Activated CD8-positive, alpha-beta T cell treated with anti-CD3 and anti-CD28 coated beads for 36 hours (primary cell): ENCODE data around the gene SNPH. TPM values are rescaled to one million over a fixed set of nuclear protein-coding genes. Genes with fewer than 3 reads are reported as not detected.

Experiments used
- ATAC-seq: fragments of 200-7000 bp; cut with Tn5 transposase; one replicate; pipeline ENCODE4 v1.10.0; 2021; ENCODE audit warnings: mild to moderate bottlenecking, moderate library complexity
- CTCF ChIA-PET: fragments of 350-600 bp; sonication (Branson Sonifier 250); formaldehyde crosslinking; loops from one replicate; lab custom pipeline; 2021; ENCODE audit warnings: antibody characterized with exemption; lab: Charles Lee
- POLR2A ChIA-PET: fragments of 350-600 bp; sonication (Branson Sonifier 250); formaldehyde crosslinking; loops from one replicate; lab custom pipeline; 2021; ENCODE audit warnings: antibody characterized with exemption; lab: Charles Lee
- DNase-seq: peaks from one replicate; pipeline ENCODE4 v3.0.0-alpha.2; 2020
- H3K27ac Mint-ChIP-seq: one replicate; pipeline ENCODE4 v1.8.0; 2021; ENCODE audit warnings: mild to moderate bottlenecking, mixed read lengths
- H3K27me3 Mint-ChIP-seq: one replicate; pipeline ENCODE4 v1.8.0; 2021; ENCODE audit warnings: mixed read lengths
- H3K36me3 Mint-ChIP-seq: one replicate; pipeline ENCODE4 v1.8.0; 2021; ENCODE audit warnings: low read depth, mixed read lengths
- H3K4me1 Mint-ChIP-seq: one replicate; pipeline ENCODE4 v1.8.0; 2021; ENCODE audit warnings: low read depth, mixed read lengths
- H3K4me3 Mint-ChIP-seq: one replicate; pipeline ENCODE4 v1.8.0; 2021; ENCODE audit warnings: mild to moderate bottlenecking, moderate library complexity, mixed read lengths
- H3K9me3 Mint-ChIP-seq: one replicate; pipeline ENCODE4 v1.8.0; 2021; ENCODE audit warnings: mixed read lengths
- CTCF ChIP-seq: fragments of 200-600 bp; IDR thresholded peaks from one replicate; pipeline ENCODE4 v1.8.0; 2022; ENCODE audit warnings: antibody characterized with exemption, mild to moderate bottlenecking
- intact Hi-C: fragments of 100-400 bp; cut with micrococcal nuclease; formaldehyde crosslinking; loops from one replicate; pipeline ENCODE4 v1.10.0; 2022
- total RNA-seq, 2 experiments: library from RNA; stranded (reverse); gene quantifications; one replicate each; pipeline ENCODE4 v1.2.3, GENCODE V29; 2021

The SNPH gene
- total RNA-seq, 2 experiments from 2014 or later, result 3.7 to 4.1 TPM

GRCh38 chr20:1287306-1287705 lies 21.2 kb downstream of the SNPH start:
- ChIA-PET CTCF (interaction anchor here (0.8 to 1.5 kb wide), 3 partner anchors 10 to 490 kb away, joined by 3 to 4 read pairs (median 3); no protein-coding TSS in a partner anchor), POLR2A (interaction anchor here (0.7 to 1.8 kb wide), 6 partner anchors 12 to 38 kb away, joined by 3 to 7 read pairs (median 3); partner anchors contain the start of gene SNPH)
- DNase-seq (no peak), ATAC-seq (peak; percentile 90)
- H3K27ac Mint-ChIP-seq, result peak overlapping the region; percentile 73
- intact Hi-C loops, result no loop called here
- no peaks in the 10 kb centered on the region for H3K27me3 Mint-ChIP-seq
- H3K4me1 Mint-ChIP-seq, result peaks cover 59% of the 10 kb centered on the region
- H3K4me3 Mint-ChIP-seq, result peak overlapping the region; percentile 44
- no peaks in the 10 kb centered on the region for H3K9me3 Mint-ChIP-seq
- no peak for TF ChIP-seq CTCF
- no peaks in the 10 kb centered on the region for H3K36me3 Mint-ChIP-seq

GRCh38 chr20:1287787-1288569 lies 21.9 kb downstream of the SNPH start:
- no peak overlapping the region for H3K27ac Mint-ChIP-seq
- no peak overlapping the region for H3K4me3 Mint-ChIP-seq
- peaks cover 61% of the 10 kb centered on the region for H3K4me1 Mint-ChIP-seq
- no peak for TF ChIP-seq CTCF
- H3K27me3 Mint-ChIP-seq, result no peaks in the 10 kb centered on the region
- ChIA-PET POLR2A (interaction anchor here (0.7 to 1.2 kb wide), 3 partner anchors 11 to 39 kb away, joined by 3 read pairs; no protein-coding TSS in a partner anchor), CTCF (interaction anchor here (1.4 kb wide), 1 partner anchor 9 kb away, joined by 3 read pairs; no protein-coding TSS in a partner anchor)
- DNase-seq (no peak), ATAC-seq (no peak)
- no peaks in the 10 kb centered on the region for H3K36me3 Mint-ChIP-seq
- no peaks in the 10 kb centered on the region for H3K9me3 Mint-ChIP-seq
- intact Hi-C loops, result no loop called here

GRCh38 chr20:1291191-1291741 lies 25.2 kb downstream of the SNPH start:
- DNase-seq (no peak), ATAC-seq (no peak)
- H3K27ac Mint-ChIP-seq, result no peak overlapping the region
- H3K4me1 Mint-ChIP-seq, result peaks cover 39% of the 10 kb centered on the region
- H3K9me3 Mint-ChIP-seq, result no peaks in the 10 kb centered on the region
- ChIA-PET CTCF (interaction anchor here (1.1 to 2.0 kb wide), 3 partner anchors 10 to 21 kb away, joined by 3 to 7 read pairs (median 6); no protein-coding TSS in a partner anchor), POLR2A (interaction anchor here (1.6 to 1.8 kb wide), 2 partner anchors 9 to 10 kb away, joined by 4 to 12 read pairs; no protein-coding TSS in a partner anchor)
- no peak for TF ChIP-seq CTCF
- no peaks in the 10 kb centered on the region for H3K36me3 Mint-ChIP-seq
- H3K4me3 Mint-ChIP-seq, result no peak overlapping the region
- no peaks in the 10 kb centered on the region for H3K27me3 Mint-ChIP-seq
- intact Hi-C loops, result no loop called here

- H3K27ac Mint-ChIP-seq, result no peak overlapping the region
- H3K4me3 Mint-ChIP-seq, result no peak overlapping the region
- no peaks in the 10 kb centered on the region for H3K27me3 Mint-ChIP-seq
Measured at GRCh38 chr20:1292620-1293019, 26.5 kb downstream of the SNPH start.

More at GRCh38 chr20:1292620-1293019, 26.5 kb downstream of the SNPH start:
- CTCF ChIA-PET, result no interaction called here
- no peak for DNase-seq
- POLR2A ChIA-PET, result interaction anchor here (1.1 kb wide), 1 partner anchor 10 kb away, joined by 3 read pairs; no protein-coding TSS in a partner anchor
- Mint-ChIP-seq H3K36me3 (no peaks in the 10 kb centered on the region), H3K9me3 (no peaks in the 10 kb centered on the region), H3K4me1 (peaks cover 26% of the 10 kb centered on the region)
- intact Hi-C loops, result no loop called here
- no peak for TF ChIP-seq CTCF
- ATAC-seq, result no peak
